GM21360 (cell line): ENCODE measurements around the gene ZNF561.
"Not testable (repeated sequence)": the region's sequence is repeated elsewhere in the genome, so short reads cannot be mapped to it uniquely, and the experiment has no call there.

Experiments used
- ATAC-seq: cut with Tn5 transposase; IDR thresholded peaks from one replicate; pipeline ENCODE4 v1.9.1; 2021; ENCODE audit warnings: mild to moderate bottlenecking, moderate library complexity; ENCODE audit not compliant: unreplicated experiment

Gene ZNF561

GRCh38 chr19:9582081-9582725, 38.8 kb downstream of the ZNF561 start:
- not testable (repeated sequence) for ATAC-seq

DNA sequence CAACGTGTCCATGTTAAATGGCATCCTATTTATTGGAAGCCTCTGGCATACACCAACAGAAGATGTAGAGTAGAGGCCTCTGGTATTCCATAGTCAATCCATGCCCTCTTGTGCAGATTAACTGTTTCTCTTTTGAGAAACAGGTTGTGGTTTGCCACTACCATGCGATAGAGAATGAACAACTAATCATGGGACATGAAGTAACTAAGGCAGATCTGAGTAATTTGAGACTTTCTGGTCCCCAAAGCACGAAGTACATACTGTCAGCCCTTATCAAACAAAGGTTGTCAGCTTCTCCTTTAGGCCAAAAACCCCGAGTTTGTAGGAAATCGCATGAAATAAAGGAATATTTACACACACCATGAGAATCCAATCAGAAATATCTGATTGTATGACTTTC, 40.3 kb downstream of the ZNF561 start:
- ATAC-seq, result no peak

DNA sequence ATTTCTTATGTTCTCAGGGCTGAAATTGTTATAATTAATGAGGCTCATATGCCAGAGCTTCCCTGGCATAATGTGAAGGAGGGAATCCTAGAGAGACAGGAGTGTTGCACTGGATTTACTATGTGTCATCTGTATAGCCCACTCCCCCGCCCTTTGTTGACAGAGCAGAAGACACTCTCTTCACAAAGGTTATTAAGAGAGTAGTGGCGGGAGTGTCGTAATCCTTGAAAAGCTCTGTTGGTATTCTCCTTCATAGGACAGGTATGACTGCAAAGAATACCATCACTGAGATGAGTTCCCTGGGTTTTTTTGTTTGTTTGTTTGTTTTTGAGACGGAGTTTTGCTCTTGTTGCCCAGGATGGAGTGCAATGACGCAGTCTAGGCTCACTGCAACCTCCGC, 50.8 kb downstream of the ZNF561 start:
- no peak for ATAC-seq

DNA sequence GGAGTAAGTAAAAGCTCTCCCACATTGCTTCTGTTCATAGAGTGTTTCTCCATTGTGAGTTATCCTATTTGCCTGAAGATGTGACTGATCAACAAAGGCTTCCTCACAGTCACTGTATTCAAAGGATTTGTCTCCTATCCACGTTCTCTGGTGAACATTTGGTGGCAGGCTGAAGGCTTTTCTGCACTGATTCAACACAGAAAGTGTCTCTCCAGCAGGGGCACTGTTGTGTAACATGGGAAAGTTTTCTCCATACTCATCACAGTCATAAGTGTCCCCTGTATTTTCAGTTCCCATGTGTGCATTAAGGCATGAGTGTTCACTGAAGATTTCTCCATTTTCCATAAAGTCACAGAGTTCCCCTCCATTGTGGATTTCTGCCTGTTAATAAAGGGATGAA, 54.3 kb downstream of the ZNF561 start:
- ATAC-seq, result no peak

- no peak for ATAC-seq
Observed at GRCh38 chr19:9565900-9566705, 54.9 kb downstream of the ZNF561 start.
